HEK293 (cell line): ENCODE results near the gene BUD23.

Experiments used
- CTCF ChIA-PET: fragments of 350-600 bp; formaldehyde crosslinking; extraction: SDS; loops from one replicate; lab custom pipeline; 2021; ENCODE audit warnings: antibody characterized with exemption; lab: Yijun Ruan, JAX
- POLR2A ChIA-PET: fragments of 300-600 bp; formaldehyde crosslinking; extraction: SDS; loops from one replicate; lab custom pipeline; 2020; ENCODE audit warnings: antibody characterized with exemption, inconsistent platforms; lab: Yijun Ruan, JAX
- H3K27ac ChIP-seq: fragments of 200-500 bp; sonication (Bioruptor generic); 2 replicates; pipeline ENCODE4 v1.5.1; 2014; ENCODE audit warnings: low read depth, low read length, control low read depth, inconsistent platforms; ENCODE audit errors: extremely low read depth
- H3K36me3 ChIP-seq, 2 experiments: fragments of 200-500 bp in 1 of 2; sonication (Bioruptor generic) in 1 of 2; 1 replicate in 1 of 2; 2 replicates in 1 of 2; pipeline ENCODE4 v1.5.1; 2014 to 2017; ENCODE audit warnings: inconsistent platforms in 2 of 2, low read length in 2 of 2; ENCODE audit not compliant: control insufficient read depth in 2 of 2, insufficient read depth in 1 of 2
- H3K4me1 ChIP-seq: fragments of 200-500 bp; sonication (Bioruptor generic); 2 replicates; pipeline ENCODE4 v1.5.1; 2014; ENCODE audit warnings: mild to moderate bottlenecking, low read length, inconsistent platforms; ENCODE audit not compliant: control insufficient read depth, insufficient read depth
- H3K4me3 ChIP-seq: 2 replicates; pipeline ENCODE4 v1.5.1; 2011; ENCODE audit warnings: low read depth, mild to moderate bottlenecking, control low read depth, low read length, moderate library complexity
- H3K9me3 ChIP-seq: fragments of 200-500 bp; sonication (Bioruptor generic); 2 replicates; pipeline ENCODE4 v1.5.1; 2014; ENCODE audit warnings: low read depth, low read length, inconsistent platforms; ENCODE audit not compliant: control insufficient read depth, insufficient read depth
- GLIS1 ChIP-seq: fragments of 450-650 bp; formaldehyde crosslinking; IDR thresholded peaks from 2 replicates; pipeline ENCODE4 v1.5.1; 2016; ENCODE audit warnings: missing biosample characterization, missing genetic modification characterization
- HIC1 ChIP-seq: fragments of 450-650 bp; formaldehyde crosslinking; IDR thresholded peaks from 2 replicates; pipeline ENCODE4 v1.5.1; 2016; ENCODE audit warnings: missing biosample characterization, missing genetic modification characterization
- PATZ1 ChIP-seq: fragments of 450-650 bp; formaldehyde crosslinking; IDR thresholded peaks from 2 replicates; pipeline ENCODE4 v1.5.1; 2016; ENCODE audit warnings: missing biosample characterization, missing genetic modification characterization
- ZIC2 ChIP-seq: fragments of 450-650 bp; formaldehyde crosslinking; IDR thresholded peaks from 2 replicates; pipeline ENCODE4 v1.5.1; 2016; ENCODE audit warnings: missing biosample characterization, missing genetic modification characterization
- ZNF10 ChIP-seq: fragments of 450-650 bp; formaldehyde crosslinking; IDR thresholded peaks from 2 replicates; pipeline ENCODE4 v1.5.1; 2017; ENCODE audit warnings: missing biosample characterization, missing genetic modification characterization
- ZNF175 ChIP-seq: fragments of 450-650 bp; formaldehyde crosslinking; IDR thresholded peaks from 2 replicates; pipeline ENCODE4 v1.5.1; 2016; ENCODE audit warnings: missing biosample characterization, missing genetic modification characterization
- ZNF274 ChIP-seq, 2 experiments: fragments of 200-500 bp in 1 of 2; fragments of 450-650 bp in 1 of 2; sonication (Bioruptor generic) in 1 of 2; formaldehyde crosslinking in 1 of 2; IDR thresholded peaks; 2 replicates each; pipeline versions ENCODE4 v1.5.1 to v1.6.1; 2014 to 2016; ENCODE audit warnings: borderline replicate concordance in 1 of 2, inconsistent platforms in 1 of 2, low read length in 1 of 2, missing biosample characterization in 1 of 2, missing genetic modification characterization in 1 of 2
- ZNF324 ChIP-seq: fragments of 450-650 bp; formaldehyde crosslinking; IDR thresholded peaks from 2 replicates; pipeline ENCODE4 v1.5.1; 2016; ENCODE audit warnings: missing biosample characterization, missing genetic modification characterization
- ZNF510 ChIP-seq: fragments of 450-650 bp; formaldehyde crosslinking; IDR thresholded peaks from 2 replicates; pipeline ENCODE4 v1.5.1; 2018; ENCODE audit warnings: mild to moderate bottlenecking, missing genetic modification characterization, missing biosample characterization; ENCODE audit not compliant: insufficient replicate concordance
- ZNF600 ChIP-seq: fragments of 450-650 bp; formaldehyde crosslinking; IDR thresholded peaks from 2 replicates; pipeline ENCODE4 v1.5.1; 2016; ENCODE audit warnings: missing biosample characterization, missing genetic modification characterization
- ZNF623 ChIP-seq: fragments of 450-650 bp; formaldehyde crosslinking; IDR thresholded peaks from 2 replicates; pipeline ENCODE4 v1.5.1; 2016; ENCODE audit warnings: missing biosample characterization, missing genetic modification characterization
- ZNF629 ChIP-seq: fragments of 450-650 bp; formaldehyde crosslinking; IDR thresholded peaks from 2 replicates; pipeline ENCODE4 v1.5.1; 2017; ENCODE audit warnings: missing biosample characterization, missing genetic modification characterization
- TF ChIP-seq, protein P1 (sequence below): fragments of 450-650 bp; IDR thresholded peaks from 2 replicates; pipeline ENCODE4 v1.5.1; 2018; ENCODE audit warnings: missing biosample characterization, missing genetic modification characterization

Gene BUD23

DNA sequence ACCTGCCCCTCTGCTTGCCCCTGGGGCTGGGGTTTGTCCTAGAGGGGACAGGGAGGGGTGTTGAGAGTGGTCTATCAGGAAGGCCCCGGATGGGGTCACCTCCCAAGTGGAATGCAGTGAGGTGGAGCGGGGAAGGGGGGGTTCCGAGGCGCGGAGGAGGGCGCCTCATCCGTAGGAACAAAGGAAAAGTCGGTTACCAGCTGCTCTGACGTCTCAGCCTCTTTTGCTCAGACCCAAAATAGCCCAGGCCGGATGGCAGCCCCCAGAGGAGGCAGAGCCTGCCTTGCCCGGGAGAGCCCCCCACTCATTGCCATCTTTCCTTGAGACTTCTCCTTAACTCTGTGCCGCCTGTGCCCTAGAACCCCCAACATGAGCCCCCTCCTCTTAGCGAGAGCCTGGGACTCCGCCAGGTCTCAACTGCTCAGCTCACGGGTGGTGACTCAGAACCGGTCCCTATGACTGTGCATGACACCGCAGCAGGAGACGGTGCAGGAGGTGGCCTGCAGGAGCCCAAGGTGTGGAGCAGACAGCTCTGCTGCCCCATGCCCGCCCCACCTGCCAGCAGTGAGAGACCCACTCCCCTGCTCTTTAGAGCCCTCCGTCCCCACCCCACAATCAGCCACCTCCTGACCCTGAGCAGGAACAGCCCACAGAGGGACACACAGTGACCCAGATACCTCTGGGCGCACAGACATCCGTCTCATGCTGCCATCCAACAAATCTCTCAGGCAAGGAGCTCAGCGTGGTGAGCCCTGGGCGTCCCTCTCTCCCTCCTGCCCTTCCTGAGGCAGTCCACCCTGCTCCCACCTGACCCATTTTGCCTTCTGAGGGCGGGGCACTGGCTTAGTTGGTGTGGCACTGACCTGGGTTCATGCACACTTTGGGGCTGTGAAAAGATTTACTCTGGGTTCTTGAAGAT is 23.0 kb downstream of the BUD23 start:
- H3K4me1 ChIP-seq, result no peaks in the 10 kb centered on the region
- peak; percentile 37 for TF ChIP-seq GLIS1 (tag by site-specific recombination)
- TF ChIP-seq ZNF623, result no peak
- no peak for TF ChIP-seq ZNF175 (tag by site-specific recombination)
- 0 out of 2 replicates have a peak, but pooled peaks have one; percentile 15 for TF ChIP-seq ZNF629 (tag by site-specific recombination)
- TF ChIP-seq PATZ1 (tag by site-specific recombination), result peak; percentile 31; the same call in 1 of the 2 replicates
- TF ChIP-seq ZNF10, result peak; percentile 20; the same call in 1 of the 2 replicates
- TF ChIP-seq ZIC2 (tag by site-specific recombination), result 0 out of 2 replicates have a peak, but pooled peaks have one; percentile 11
- TF ChIP-seq ZNF274 (IDR thresholded peaks at IDR 0.05; ENCODE audit: low read length), result no peak
- TF ChIP-seq ZNF274 (tag by site-specific recombination; IDR thresholded peaks at IDR 0.05; ENCODE audit: borderline replicate concordance), result no peak
- TF ChIP-seq ZNF600 (tag by site-specific recombination), result 0 out of 2 replicates have a peak, but pooled peaks have one; percentile 39
- no peak for TF ChIP-seq ZNF510
- TF ChIP-seq, all 188 proteins: peak for 6
- ChIA-PET CTCF (interaction anchor here (0.6 kb wide), 1 partner anchor 32 kb away, joined by 4 read pairs; no protein-coding TSS in a partner anchor), POLR2A (no interaction called here)
- H3K36me3 ChIP-seq, result peaks cover 0 to 29% of the 10 kb centered on the region in 2 experiments; a peak in 2 of 3 replicates
- no peaks in the 10 kb centered on the region for H3K9me3 ChIP-seq
- no peak overlapping the region for H3K27ac ChIP-seq
- H3K4me3 ChIP-seq, result no peak overlapping the region

- Histone ChIP-seq H3K9me3 (no peaks in the 10 kb centered on the region), H3K4me1 (no peaks in the 10 kb centered on the region), H3K27ac (no peak overlapping the region), H3K36me3 (peaks cover 0 to 22% of the 10 kb centered on the region in 2 experiments; a peak in 2 of 3 replicates), H3K4me3 (no peak overlapping the region)
- TF ChIP-seq, protein P1, sequence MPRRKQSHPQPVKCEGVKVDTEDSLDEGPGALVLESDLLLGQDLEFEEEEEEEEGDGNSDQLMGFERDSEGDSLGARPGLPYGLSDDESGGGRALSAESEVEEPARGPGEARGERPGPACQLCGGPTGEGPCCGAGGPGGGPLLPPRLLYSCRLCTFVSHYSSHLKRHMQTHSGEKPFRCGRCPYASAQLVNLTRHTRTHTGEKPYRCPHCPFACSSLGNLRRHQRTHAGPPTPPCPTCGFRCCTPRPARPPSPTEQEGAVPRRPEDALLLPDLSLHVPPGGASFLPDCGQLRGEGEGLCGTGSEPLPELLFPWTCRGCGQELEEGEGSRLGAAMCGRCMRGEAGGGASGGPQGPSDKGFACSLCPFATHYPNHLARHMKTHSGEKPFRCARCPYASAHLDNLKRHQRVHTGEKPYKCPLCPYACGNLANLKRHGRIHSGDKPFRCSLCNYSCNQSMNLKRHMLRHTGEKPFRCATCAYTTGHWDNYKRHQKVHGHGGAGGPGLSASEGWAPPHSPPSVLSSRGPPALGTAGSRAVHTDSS (tag by site-specific recombination), result no peak
- TF ChIP-seq ZNF324 (tag by site-specific recombination) (no peak), HIC1 (tag by site-specific recombination) (peak; percentile 58; the same call in 1 of the 2 replicates)
- CTCF ChIA-PET, result no interaction called here
- POLR2A ChIA-PET, result no interaction called here
These were observed 23.7 kb downstream of the BUD23 start for GRCh38 chr7:73707045-73707631.
